ENCODE data around the gene DAPK1. TPM values are rescaled to one million over a fixed set of nuclear protein-coding genes. Genes with fewer than 3 reads are reported as not detected.

The DAPK1 gene
- total and polyA plus RNA-seq, 12 donors: 5.4 to 44.6 (median 21.3) TPM

GRCh38 chr9:87603854-87604490, 106.3 kb downstream of the DAPK1 start:
- H3K27ac ChIP-seq: no peak overlapping the region
- no peaks in the 10 kb centered on the region for H3K27me3 ChIP-seq
- no peaks in the 10 kb centered on the region for H3K36me3 ChIP-seq (replicated peaks in 1 of 2)
- no peak overlapping the region for H3K4me3 ChIP-seq
- TF ChIP-seq POLR2A (IDR thresholded peaks at IDR 0.05) (no peak), CTCF (IDR thresholded peaks at IDR 0.05) (no peak)
- no peak for DNase-seq
- intact Hi-C loops (cut with DNase I): no loop called here
- WGBS, 4 donors: 68 to 77% (median 74%) methylated on average over 7 of the region's 7 CpGs
- H3K9me3 ChIP-seq (replicated peaks in 1 of 3): no peaks in the 10 kb centered on the region
- peaks cover 0 to 22% of the 10 kb centered on the region in 2 donors for H3K4me1 ChIP-seq (replicated peaks in 1 of 2)

GRCh38 chr9:87604886-87605588, 107.4 kb downstream of the DAPK1 start:
- no peak for TF ChIP-seq POLR2A (IDR thresholded peaks at IDR 0.05)
- no peak for TF ChIP-seq CTCF (IDR thresholded peaks at IDR 0.05)
- Histone ChIP-seq H3K4me1 (replicated peaks in 1 of 2) (peaks cover 0 to 11% of the 10 kb centered on the region in 2 donors), H3K27me3 (no peaks in the 10 kb centered on the region), H3K9me3 (replicated peaks in 1 of 3) (no peaks in the 10 kb centered on the region), H3K27ac (no peak overlapping the region), H3K4me3 (no peak overlapping the region), H3K36me3 (replicated peaks in 1 of 2) (no peaks in the 10 kb centered on the region)
- intact Hi-C loops (cut with DNase I): no loop called here
- WGBS, 4 donors: 83 to 91% (median 88%) methylated on average over 13 to 23 of the region's 23 CpGs
- no peak for DNase-seq

- Histone ChIP-seq H3K4me3 (no peak overlapping the region), H3K4me1 (replicated peaks in 1 of 2) (peaks cover 0 to 5% of the 10 kb centered on the region in 2 donors), H3K36me3 (replicated peaks in 1 of 2) (no peaks in the 10 kb centered on the region), H3K9me3 (replicated peaks in 1 of 3) (no peaks in the 10 kb centered on the region), H3K27me3 (no peaks in the 10 kb centered on the region), H3K27ac (no peak overlapping the region)
- intact Hi-C loops (cut with DNase I): no loop called here
- no peak for DNase-seq
- TF ChIP-seq CTCF (IDR thresholded peaks at IDR 0.05): no peak
- no peak for TF ChIP-seq POLR2A (IDR thresholded peaks at IDR 0.05)
- WGBS, 4 donors: 70 to 85% (median 73%) methylated on average over 10 of the region's 10 CpGs
Observed at GRCh38 chr9:87605676-87606075, 108.0 kb downstream of the DAPK1 start.

- Histone ChIP-seq H3K4me1 (replicated peaks in 1 of 2) (peaks cover 0 to 12% of the 10 kb centered on the region in 2 donors), H3K27ac (no peak overlapping the region), H3K9me3 (replicated peaks in 1 of 3) (no peaks in the 10 kb centered on the region), H3K27me3 (no peaks in the 10 kb centered on the region), H3K4me3 (no peak overlapping the region), H3K36me3 (replicated peaks in 1 of 2) (no peaks in the 10 kb centered on the region)
- no peak for DNase-seq
- intact Hi-C loops (cut with DNase I): no loop called here
- TF ChIP-seq POLR2A (IDR thresholded peaks at IDR 0.05) (no peak), CTCF (IDR thresholded peaks at IDR 0.05) (no peak)
- 75 to 85% (median 80%) methylated on average over 3 of the region's 3 CpGs for WGBS, 4 donors
Observed at GRCh38 chr9:87606841-87607521, 109.3 kb downstream of the DAPK1 start.

Data from adrenal gland (tissue), 12 donors.